Measurements from ENCODE around the gene MYH8. TPM values are rescaled to one million over a fixed set of nuclear protein-coding genes. Genes with fewer than 3 reads are reported as not detected.

Gene MYH8
- total and polyA plus RNA-seq, 7 experiments from 2014 or later = not detected

DNA sequence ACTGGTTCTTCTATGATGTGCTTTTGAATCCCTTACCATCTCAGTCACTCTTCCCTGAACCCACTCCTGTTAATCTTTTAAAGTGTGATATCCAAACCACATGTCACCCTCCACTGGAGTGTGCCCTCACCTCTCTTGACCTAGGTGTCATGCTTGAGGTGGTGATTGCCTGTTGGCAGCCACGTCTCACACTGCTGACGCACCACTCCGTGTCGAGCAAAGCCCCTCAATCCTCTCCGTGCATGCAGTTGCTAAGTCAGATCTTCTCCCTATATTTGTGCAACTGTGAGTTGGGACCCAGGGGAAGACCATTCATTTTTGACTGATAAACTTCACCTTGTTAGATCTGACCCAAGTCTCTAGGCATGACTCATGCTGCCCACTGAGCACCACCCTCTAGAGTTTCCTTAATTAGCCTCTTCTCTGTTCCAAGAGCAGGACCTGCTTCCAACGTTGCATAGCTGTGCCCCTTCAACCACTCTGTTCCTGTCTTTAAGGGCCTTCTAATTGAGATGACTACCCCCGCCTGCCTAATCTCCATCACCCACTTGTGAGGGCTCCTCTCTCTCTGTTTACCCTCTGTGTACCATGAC, 51.6 kb downstream of the MYH8 start:
- CTCF ChIA-PET = no interaction called here

DNA sequence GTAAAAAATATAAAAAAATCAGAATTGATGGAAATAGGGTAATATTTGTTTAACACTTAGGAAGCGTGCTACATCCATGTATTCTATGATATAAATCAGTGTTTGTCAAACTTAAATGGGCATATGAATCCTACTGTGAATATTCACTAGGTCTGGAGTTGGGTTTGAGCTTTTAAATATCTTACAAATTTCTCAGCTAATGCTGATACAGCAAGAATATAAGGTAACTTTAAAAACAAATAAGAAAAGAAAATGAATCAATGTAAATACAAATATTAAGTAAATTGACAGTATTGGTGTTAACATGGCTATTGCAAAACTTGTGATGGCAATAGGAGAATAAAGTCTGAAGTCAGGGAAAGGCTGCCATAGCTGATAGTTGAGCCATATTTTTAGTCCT, 52.5 kb downstream of the MYH8 start:
- ChIA-PET CTCF (no interaction called here), POLR2A (no interaction called here)
- Histone ChIP-seq H3K4me1 (ENCODE audit: control insufficient read depth in 2 of 2, insufficient read depth in 2 of 2, low read length in 2 of 2) (no peaks in the 10 kb centered on the region), H3K36me3 (ENCODE audit: control insufficient read depth in 2 of 3, insufficient read depth in 3 of 3, low read length in 3 of 3) (no peaks in the 10 kb centered on the region), H3K27ac (ENCODE audit: low read depth, low read length) (no peak overlapping the region), H3K9me3 (ENCODE audit: control insufficient read depth in 2 of 3, low read length in 3 of 3) (no peaks in the 10 kb centered on the region), H3K27me3 (ENCODE audit: control insufficient read depth in 2 of 2, insufficient read depth in 2 of 2, low read length in 2 of 2) (no peaks in the 10 kb centered on the region), H3K4me3 (ENCODE audit: low read length) (no peak overlapping the region)
- H3K27me3 Mint-ChIP-seq = peaks cover 3 to 18% (median 6%) of the 10 kb centered on the region in 5 donors
- ATAC-seq (no peak), DNase-seq (no peak)
- intact Hi-C loops (cut with micrococcal nuclease) = no loop called here
- H3K27ac Mint-ChIP-seq = no peak overlapping the region
- H3K9me3 Mint-ChIP-seq = peaks cover 0 to 6% (median 0%) of the 10 kb centered on the region in 11 donors
- H3K4me1 Mint-ChIP-seq = no peaks in the 10 kb centered on the region
- no peaks in the 10 kb centered on the region for H3K36me3 Mint-ChIP-seq
- no peak overlapping the region for H3K4me3 Mint-ChIP-seq

More for the DNA sequence above, 51.6 kb downstream of the MYH8 start:
- no peak for ATAC-seq
- intact Hi-C loops (cut with micrococcal nuclease) = no loop called here
- Histone ChIP-seq H3K4me1 (ENCODE audit: control insufficient read depth in 2 of 2, insufficient read depth in 2 of 2, low read length in 2 of 2) (no peaks in the 10 kb centered on the region), H3K9me3 (ENCODE audit: control insufficient read depth in 2 of 3, low read length in 3 of 3) (no peaks in the 10 kb centered on the region), H3K27ac (ENCODE audit: low read depth, low read length) (no peak overlapping the region), H3K36me3 (ENCODE audit: control insufficient read depth in 2 of 3, insufficient read depth in 3 of 3, low read length in 3 of 3) (no peaks in the 10 kb centered on the region), H3K4me3 (ENCODE audit: low read length) (no peak overlapping the region), H3K27me3 (ENCODE audit: control insufficient read depth in 2 of 2, insufficient read depth in 2 of 2, low read length in 2 of 2) (no peaks in the 10 kb centered on the region)
- Mint-ChIP-seq H3K36me3 (no peaks in the 10 kb centered on the region), H3K9me3 (peaks cover 0 to 6% (median 0%) of the 10 kb centered on the region in 11 donors), H3K4me3 (no peak overlapping the region), H3K4me1 (no peaks in the 10 kb centered on the region), H3K27ac (no peak overlapping the region), H3K27me3 (peaks cover 3 to 24% (median 6%) of the 10 kb centered on the region in 5 donors)
- no peak for DNase-seq
- POLR2A ChIA-PET = no interaction called here

DNA sequence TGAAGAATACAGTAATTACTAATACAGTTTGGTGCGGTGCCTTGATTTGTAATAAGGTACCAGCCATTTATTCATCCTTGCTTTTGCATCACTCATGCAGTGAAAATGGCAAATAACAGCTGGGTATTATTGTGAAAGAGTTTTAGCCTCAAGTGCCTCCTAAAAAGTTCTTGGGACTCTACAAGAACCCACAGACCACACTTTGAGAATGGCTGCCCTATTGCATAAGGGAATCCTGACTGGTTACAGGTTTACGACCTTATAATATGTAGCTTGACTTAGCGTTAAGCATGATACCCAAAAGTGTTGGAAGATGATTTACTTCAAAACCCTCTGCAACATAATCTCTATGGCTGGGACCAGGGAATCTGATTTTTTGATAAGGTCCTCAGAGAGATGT, 53.2 kb downstream of the MYH8 start:
- peaks cover 3 to 13% (median 6%) of the 10 kb centered on the region in 5 donors for H3K27me3 Mint-ChIP-seq
- no peaks in the 10 kb centered on the region for H3K27me3 ChIP-seq (ENCODE audit: control insufficient read depth in 2 of 2, insufficient read depth in 2 of 2, low read length in 2 of 2)
- no peak for DNase-seq
- intact Hi-C loops (cut with micrococcal nuclease) = no loop called here
- H3K4me1 Mint-ChIP-seq = no peaks in the 10 kb centered on the region
- peaks cover 0 to 6% (median 0%) of the 10 kb centered on the region in 11 donors for H3K9me3 Mint-ChIP-seq
- H3K4me3 ChIP-seq (ENCODE audit: low read length) = no peak overlapping the region
- no peaks in the 10 kb centered on the region for H3K36me3 Mint-ChIP-seq
- ATAC-seq = no peak
- no peak overlapping the region for H3K27ac ChIP-seq (ENCODE audit: low read depth, low read length)
- CTCF ChIA-PET = no interaction called here
- H3K4me3 Mint-ChIP-seq = no peak overlapping the region
- POLR2A ChIA-PET = no interaction called here
- H3K36me3 ChIP-seq (ENCODE audit: control insufficient read depth in 2 of 3, insufficient read depth in 3 of 3, low read length in 3 of 3) = no peaks in the 10 kb centered on the region
- H3K9me3 ChIP-seq (ENCODE audit: control insufficient read depth in 2 of 3, low read length in 3 of 3) = no peaks in the 10 kb centered on the region
- H3K4me1 ChIP-seq (ENCODE audit: control insufficient read depth in 2 of 2, insufficient read depth in 2 of 2, low read length in 2 of 2) = no peaks in the 10 kb centered on the region
- no peak overlapping the region for H3K27ac Mint-ChIP-seq

DNA sequence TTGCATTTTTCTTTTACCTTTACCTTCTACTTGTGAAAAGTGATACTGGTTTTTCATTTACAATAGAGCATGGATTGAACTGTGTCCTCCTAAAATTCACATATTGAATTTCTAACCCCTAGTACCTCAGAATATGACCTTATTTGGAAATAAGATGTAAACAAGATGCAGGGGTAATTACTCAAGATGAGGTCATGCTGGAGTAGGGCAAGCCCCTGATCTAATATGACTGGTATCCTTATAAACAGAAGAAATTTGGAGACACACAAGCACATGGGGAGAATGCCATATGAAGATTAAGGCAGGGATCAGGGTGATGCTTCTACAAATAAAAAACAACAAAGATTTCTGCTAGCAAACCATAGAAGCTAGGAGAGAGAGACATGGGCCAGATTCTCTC, 61.2 kb downstream of the MYH8 start:
- Histone ChIP-seq H3K27me3 (ENCODE audit: control insufficient read depth in 2 of 2, insufficient read depth in 2 of 2, low read length in 2 of 2) (no peaks in the 10 kb centered on the region), H3K36me3 (ENCODE audit: control insufficient read depth in 2 of 3, insufficient read depth in 3 of 3, low read length in 3 of 3) (no peaks in the 10 kb centered on the region), H3K4me1 (ENCODE audit: control insufficient read depth in 2 of 2, insufficient read depth in 2 of 2, low read length in 2 of 2) (no peaks in the 10 kb centered on the region), H3K4me3 (ENCODE audit: low read length) (no peak overlapping the region), H3K9me3 (ENCODE audit: control insufficient read depth in 2 of 3, low read length in 3 of 3) (no peaks in the 10 kb centered on the region), H3K27ac (ENCODE audit: low read depth, low read length) (no peak overlapping the region)
- no peak for ATAC-seq
- POLR2A ChIA-PET = no interaction called here
- peaks cover 0 to 4% (median 0%) of the 10 kb centered on the region in 5 donors for H3K27me3 Mint-ChIP-seq
- intact Hi-C loops (cut with micrococcal nuclease) = no loop called here
- H3K4me1 Mint-ChIP-seq = no peaks in the 10 kb centered on the region
- CTCF ChIA-PET = no interaction called here
- no peaks in the 10 kb centered on the region for H3K36me3 Mint-ChIP-seq
- no peak for DNase-seq
- H3K9me3 Mint-ChIP-seq = no peaks in the 10 kb centered on the region
- no peak overlapping the region for H3K4me3 Mint-ChIP-seq
- no peak overlapping the region for H3K27ac Mint-ChIP-seq

DNA sequence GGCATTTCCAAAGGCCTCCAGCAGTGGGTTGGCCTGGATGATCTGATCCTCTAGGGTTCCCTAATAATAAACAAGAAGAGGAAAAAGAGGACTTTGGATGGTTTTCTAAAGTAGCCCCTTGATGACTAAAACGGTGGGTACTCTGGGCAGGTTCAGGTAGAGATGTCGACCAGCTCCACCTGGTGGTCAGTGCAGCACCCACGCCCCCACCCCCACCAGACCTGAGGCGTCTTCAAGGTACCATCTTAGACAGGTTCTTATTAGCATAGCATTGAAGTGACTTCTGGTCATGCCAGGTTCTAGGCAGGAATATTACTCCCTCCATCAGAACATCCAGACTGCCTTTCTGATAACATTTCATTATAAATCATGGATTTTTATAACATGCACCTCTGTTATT, 64.0 kb downstream of the MYH8 start:
- H3K36me3 Mint-ChIP-seq = no peaks in the 10 kb centered on the region
- H3K4me1 Mint-ChIP-seq = no peaks in the 10 kb centered on the region
- H3K27ac Mint-ChIP-seq = no peak overlapping the region
- Histone ChIP-seq H3K4me1 (ENCODE audit: control insufficient read depth in 2 of 2, insufficient read depth in 2 of 2, low read length in 2 of 2) (no peaks in the 10 kb centered on the region), H3K36me3 (ENCODE audit: control insufficient read depth in 2 of 3, insufficient read depth in 3 of 3, low read length in 3 of 3) (no peaks in the 10 kb centered on the region), H3K27me3 (ENCODE audit: control insufficient read depth in 2 of 2, insufficient read depth in 2 of 2, low read length in 2 of 2) (no peaks in the 10 kb centered on the region), H3K4me3 (ENCODE audit: low read length) (no peak overlapping the region), H3K27ac (ENCODE audit: low read depth, low read length) (no peak overlapping the region), H3K9me3 (ENCODE audit: control insufficient read depth in 2 of 3, low read length in 3 of 3) (no peaks in the 10 kb centered on the region)
- H3K4me3 Mint-ChIP-seq = no peak overlapping the region
- no peak for ATAC-seq
- intact Hi-C loops (cut with micrococcal nuclease) = loop anchor here in 1 of 2 donors (10.0 kb wide), 1 partner anchor 433 kb away; no protein-coding TSS in a partner anchor
- DNase-seq = no peak
- no peaks in the 10 kb centered on the region for H3K9me3 Mint-ChIP-seq
- peaks cover 0 to 4% (median 0%) of the 10 kb centered on the region in 5 donors for H3K27me3 Mint-ChIP-seq
- ChIA-PET CTCF (no interaction called here), POLR2A (no interaction called here)

DNA sequence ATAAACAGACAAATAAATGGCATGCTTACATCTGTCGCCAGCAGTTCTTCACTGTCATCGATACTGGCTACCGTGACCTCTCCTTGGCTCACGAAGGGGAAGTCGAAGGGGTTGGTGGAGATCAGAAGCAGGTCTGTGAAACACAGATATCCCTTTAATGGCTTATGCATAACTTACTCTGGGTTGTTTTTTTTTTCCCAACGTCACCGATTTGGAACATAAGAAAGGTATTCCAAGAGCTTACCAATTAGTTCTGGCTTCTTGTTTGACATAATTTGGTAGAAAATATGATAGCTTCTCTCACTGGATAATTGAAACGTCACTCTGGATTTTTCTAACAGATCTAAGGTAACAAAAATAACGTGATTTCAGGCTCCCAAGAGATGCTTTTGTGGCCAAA, 67.1 kb downstream of the MYH8 start:
- CTCF ChIA-PET = no interaction called here
- H3K36me3 ChIP-seq (ENCODE audit: control insufficient read depth in 2 of 3, insufficient read depth in 3 of 3, low read length in 3 of 3) = no peaks in the 10 kb centered on the region

DNA sequence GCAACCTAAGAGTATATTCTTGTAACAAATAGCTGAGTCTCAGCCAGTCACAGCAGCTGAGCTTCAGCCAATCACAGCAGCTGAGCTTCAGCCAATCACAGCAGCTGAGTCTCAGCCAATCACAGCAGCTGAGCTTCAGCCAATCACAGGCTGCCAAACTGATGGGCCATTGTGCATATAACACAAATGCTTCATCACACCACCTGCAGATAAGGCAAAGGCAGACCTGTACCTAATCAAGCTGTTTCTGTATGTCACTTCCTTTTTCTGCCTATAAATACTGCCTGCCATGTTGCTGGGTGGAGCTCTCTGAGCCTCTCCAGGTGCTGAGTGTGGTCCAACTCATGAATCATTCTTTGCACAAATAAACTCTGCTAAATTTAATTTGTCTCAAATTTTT, 68.9 kb downstream of the MYH8 start:
- ChIA-PET POLR2A (no interaction called here), CTCF (no interaction called here)
- Mint-ChIP-seq H3K36me3 (no peaks in the 10 kb centered on the region), H3K4me3 (no peak overlapping the region), H3K27me3 (peaks cover 0 to 4% (median 0%) of the 10 kb centered on the region in 5 donors), H3K4me1 (peaks cover 0 to 2% (median 0%) of the 10 kb centered on the region in 7 donors), H3K9me3 (peaks cover 0 to 7% (median 0%) of the 10 kb centered on the region in 11 donors), H3K27ac (no peak overlapping the region)
- H3K9me3 ChIP-seq (ENCODE audit: control insufficient read depth in 2 of 3, low read length in 3 of 3) = no peaks in the 10 kb centered on the region
- intact Hi-C loops (cut with micrococcal nuclease) = loop anchor here in 1 of 2 donors (10.0 kb wide), 1 partner anchor 428 kb away; no protein-coding TSS in a partner anchor
- no peak overlapping the region for H3K27ac ChIP-seq (ENCODE audit: low read depth, low read length)
- ATAC-seq = no peak
- H3K4me3 ChIP-seq (ENCODE audit: low read length) = no peak overlapping the region
- H3K27me3 ChIP-seq (ENCODE audit: control insufficient read depth in 2 of 2, insufficient read depth in 2 of 2, low read length in 2 of 2) = no peaks in the 10 kb centered on the region
- no peak for DNase-seq
- no peaks in the 10 kb centered on the region for H3K4me1 ChIP-seq (ENCODE audit: control insufficient read depth in 2 of 2, insufficient read depth in 2 of 2, low read length in 2 of 2)
- H3K36me3 ChIP-seq (ENCODE audit: control insufficient read depth in 2 of 3, insufficient read depth in 3 of 3, low read length in 3 of 3) = no peaks in the 10 kb centered on the region

More for the DNA sequence above, 67.1 kb downstream of the MYH8 start:
- no peak overlapping the region for H3K4me3 ChIP-seq (ENCODE audit: low read length)
- no peak overlapping the region for H3K27ac Mint-ChIP-seq
- POLR2A ChIA-PET = no interaction called here
- H3K36me3 Mint-ChIP-seq = no peaks in the 10 kb centered on the region
- peaks cover 0 to 3% (median 0%) of the 10 kb centered on the region in 11 donors for H3K9me3 Mint-ChIP-seq
- DNase-seq (no peak), ATAC-seq (no peak)
- H3K9me3 ChIP-seq (ENCODE audit: control insufficient read depth in 2 of 3, low read length in 3 of 3) = no peaks in the 10 kb centered on the region
- H3K27me3 ChIP-seq (ENCODE audit: control insufficient read depth in 2 of 2, insufficient read depth in 2 of 2, low read length in 2 of 2) = no peaks in the 10 kb centered on the region
- no peaks in the 10 kb centered on the region for H3K4me1 Mint-ChIP-seq
- no peaks in the 10 kb centered on the region for H3K4me1 ChIP-seq (ENCODE audit: control insufficient read depth in 2 of 2, insufficient read depth in 2 of 2, low read length in 2 of 2)
- H3K27ac ChIP-seq (ENCODE audit: low read depth, low read length) = no peak overlapping the region
- intact Hi-C loops (cut with micrococcal nuclease) = loop anchor here in 1 of 2 donors (10.0 kb wide), 1 partner anchor 430 kb away; no protein-coding TSS in a partner anchor
- H3K4me3 Mint-ChIP-seq = no peak overlapping the region
- H3K27me3 Mint-ChIP-seq = peaks cover 0 to 4% (median 0%) of the 10 kb centered on the region in 5 donors

Data from naive thymus-derived CD4-positive, alpha-beta T cell (primary cell).